ENCODE data around the gene EDNRB.

GRCh38 chr13:77891041-77891440 is 27.6 kb downstream of the EDNRB start:
- TF ChIP-seq POLR2AphosphoS5 (IDR thresholded peaks at IDR 0.05; ENCODE audit: borderline replicate concordance, low read depth, low read length) (no peak), EZH2 (IDR thresholded peaks at IDR 0.05) (no peak)
